ENCODE measurements around the gene LPCAT1. TPM values are rescaled to one million over a fixed set of nuclear protein-coding genes. Genes with fewer than 3 reads are reported as not detected.
"Not testable (repeated sequence)": the region's sequence is repeated elsewhere in the genome, so short reads cannot be mapped to it uniquely, and the experiment has no call there.

Gene LPCAT1
- total RNA-seq, 1 donor from 2014 or later, result 7.1 TPM

DNA sequence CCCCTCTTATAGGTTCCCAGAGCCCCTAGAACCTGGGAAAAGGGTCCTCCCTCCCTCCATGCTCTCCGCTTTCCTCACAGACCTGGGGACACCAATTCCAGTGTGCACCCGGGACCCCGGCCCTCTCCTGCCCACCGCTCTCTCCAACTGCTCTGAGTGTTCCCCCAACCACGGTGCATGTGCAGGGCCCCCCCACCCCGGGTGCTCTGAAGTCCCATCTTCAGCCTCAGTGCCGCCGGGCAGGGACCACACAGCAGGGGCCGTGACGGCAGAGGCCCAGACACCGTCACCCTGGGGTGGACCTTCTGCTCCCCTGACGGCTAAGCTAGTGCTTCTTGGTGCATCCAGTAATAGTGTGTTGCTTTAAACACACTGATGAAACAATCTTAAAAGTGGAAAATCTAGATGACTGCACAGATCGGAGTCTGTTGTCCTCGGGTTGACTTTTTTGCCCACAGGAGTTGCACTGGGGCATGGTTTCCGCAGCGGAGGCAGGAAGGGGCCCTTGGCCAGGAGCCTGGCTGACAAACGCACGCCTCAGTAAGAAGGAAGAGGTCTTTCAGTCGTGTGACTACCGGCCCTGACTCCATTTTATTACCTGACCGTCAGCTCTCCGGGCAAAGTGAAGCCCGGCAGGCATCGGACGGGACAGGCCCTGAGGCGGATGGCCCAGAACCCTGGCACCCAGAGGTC lies 42.3 kb downstream of the LPCAT1 start:
- DNase-seq (ENCODE audit: low read depth), result no peak

DNA sequence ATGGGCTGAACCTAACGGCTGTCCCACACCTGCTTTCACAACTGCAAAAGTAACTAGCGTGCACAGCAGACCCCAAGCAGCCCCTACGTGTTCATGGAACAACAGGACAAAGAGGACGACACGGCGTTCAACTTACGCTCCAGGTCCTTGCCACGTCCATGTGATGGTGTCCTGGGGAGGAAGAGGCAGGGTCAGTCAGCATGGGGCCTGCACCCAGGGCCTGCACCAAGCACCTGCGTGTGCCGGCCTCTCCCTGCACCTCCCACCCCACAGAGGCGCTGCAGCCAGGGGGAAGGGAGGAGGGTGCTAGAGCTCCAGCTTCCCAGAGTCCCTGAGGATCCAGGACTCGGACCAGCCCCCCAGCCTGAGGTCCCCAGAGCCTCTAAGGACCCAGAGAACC lies 43.0 kb downstream of the LPCAT1 start:
- DNase-seq (ENCODE audit: low read depth), result no peak

GRCh38 chr5:1480217-1480616 lies 43.5 kb downstream of the LPCAT1 start:
- no peak for DNase-seq (ENCODE audit: low read depth)

- DNase-seq (ENCODE audit: low read depth), result peak; percentile 6
Measured at GRCh38 chr5:1479581-1480188, 44.1 kb downstream of the LPCAT1 start.

- DNase-seq (ENCODE audit: low read depth), result no peak
Measured at GRCh38 chr5:1479066-1479465, 44.7 kb downstream of the LPCAT1 start.

DNA sequence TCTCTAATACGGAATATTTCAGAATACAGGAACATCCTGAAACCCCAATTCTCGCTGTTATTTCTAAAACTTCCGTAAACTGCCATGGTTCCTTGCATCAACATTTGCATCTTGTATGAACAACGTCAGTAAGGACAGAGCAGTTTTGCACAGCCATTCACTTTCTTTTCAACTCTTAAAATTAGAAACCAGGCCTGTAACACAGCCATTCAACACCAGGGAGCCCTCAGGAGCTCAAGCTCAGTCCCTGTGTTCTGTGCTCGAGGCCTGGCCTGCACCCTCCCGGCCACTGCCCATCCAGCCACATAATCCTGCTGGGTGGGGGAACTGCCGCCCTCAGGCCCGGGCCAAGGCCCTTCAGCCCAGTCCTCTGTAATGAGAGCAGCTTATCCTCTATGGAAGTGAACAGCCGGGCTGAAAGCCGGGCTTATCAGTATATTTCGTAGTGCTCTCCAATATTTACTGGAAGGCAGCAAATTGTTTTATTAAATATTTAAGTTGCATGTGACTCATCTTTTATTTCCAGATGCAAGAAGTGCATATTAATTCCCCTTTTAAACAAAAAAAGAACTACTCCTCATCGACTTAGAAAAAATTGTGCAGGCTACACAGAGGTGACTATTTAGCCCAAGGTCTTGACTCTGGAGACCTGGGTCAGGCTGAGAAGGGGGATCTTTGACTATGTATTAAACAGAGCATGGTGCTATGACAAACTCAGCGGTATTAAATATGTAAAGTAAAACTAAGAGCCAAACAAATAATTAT lies 45.3 kb downstream of the LPCAT1 start:
- DNase-seq (ENCODE audit: low read depth), result no peak

- no peak for DNase-seq (ENCODE audit: low read depth)
Measured at GRCh38 chr5:1477341-1477740, 46.4 kb downstream of the LPCAT1 start.

- DNase-seq (ENCODE audit: low read depth), result no peak
Measured at GRCh38 chr5:1476967-1477310, 46.8 kb downstream of the LPCAT1 start.

DNA sequence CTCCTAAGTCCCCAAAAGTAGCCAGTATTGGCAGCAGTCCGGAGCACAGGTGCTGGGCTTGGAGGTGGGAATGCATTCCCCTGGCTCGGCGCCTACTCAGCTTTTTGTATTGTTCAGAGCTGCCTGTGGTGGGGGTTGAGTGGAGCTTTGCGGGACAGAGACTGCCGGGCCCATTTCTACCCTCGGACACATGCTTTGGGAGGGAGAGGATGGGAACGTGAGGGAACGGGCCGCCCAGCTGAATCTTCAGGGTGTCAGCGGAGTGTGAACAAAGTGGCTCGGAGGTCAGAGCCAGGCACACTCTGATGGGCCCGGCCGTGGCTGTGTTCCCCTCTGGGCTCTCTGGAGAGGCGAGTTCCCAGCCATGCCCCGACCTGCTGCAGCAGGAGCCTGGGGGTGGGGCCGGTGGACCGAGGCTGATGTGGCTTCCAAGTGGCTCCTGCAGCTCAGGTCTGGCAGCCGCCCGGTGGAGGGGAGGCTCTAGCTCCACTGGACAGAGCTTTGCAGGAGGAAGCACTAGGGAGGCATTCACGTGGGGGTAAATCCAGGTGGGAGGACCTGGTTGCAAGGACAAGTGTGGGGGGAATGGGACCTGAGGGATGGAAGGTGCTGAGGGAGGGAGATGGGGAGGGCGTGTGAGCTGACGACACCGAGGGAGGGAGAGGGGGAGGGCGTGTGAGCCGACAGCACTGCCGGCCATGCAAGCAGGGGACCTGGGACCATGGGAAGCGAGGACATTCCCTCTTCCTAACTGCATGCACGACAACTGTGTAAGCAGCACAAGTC lies 47.4 kb downstream of the LPCAT1 start:
- DNase-seq (ENCODE audit: low read depth), result no peak

DNA sequence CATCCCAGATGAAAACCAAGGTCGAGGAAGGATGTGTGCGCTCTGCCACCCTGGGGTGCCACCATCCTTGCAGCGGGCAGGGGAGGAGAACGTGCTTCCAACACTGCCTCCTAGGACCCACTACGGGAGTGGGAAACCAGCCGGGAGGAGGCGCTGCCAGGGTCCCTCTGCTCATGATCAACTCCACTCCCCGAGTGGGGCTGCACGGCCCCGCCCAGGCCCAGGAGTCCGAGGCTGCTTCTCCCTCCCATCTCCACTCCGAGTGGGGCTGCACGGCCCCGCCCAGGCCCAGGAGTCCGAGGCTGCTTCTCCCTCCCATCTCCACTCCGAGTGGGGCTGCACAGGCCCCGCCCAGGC lies 48.2 kb downstream of the LPCAT1 start:
- DNase-seq (ENCODE audit: low read depth), result not testable (repeated sequence)

DNA sequence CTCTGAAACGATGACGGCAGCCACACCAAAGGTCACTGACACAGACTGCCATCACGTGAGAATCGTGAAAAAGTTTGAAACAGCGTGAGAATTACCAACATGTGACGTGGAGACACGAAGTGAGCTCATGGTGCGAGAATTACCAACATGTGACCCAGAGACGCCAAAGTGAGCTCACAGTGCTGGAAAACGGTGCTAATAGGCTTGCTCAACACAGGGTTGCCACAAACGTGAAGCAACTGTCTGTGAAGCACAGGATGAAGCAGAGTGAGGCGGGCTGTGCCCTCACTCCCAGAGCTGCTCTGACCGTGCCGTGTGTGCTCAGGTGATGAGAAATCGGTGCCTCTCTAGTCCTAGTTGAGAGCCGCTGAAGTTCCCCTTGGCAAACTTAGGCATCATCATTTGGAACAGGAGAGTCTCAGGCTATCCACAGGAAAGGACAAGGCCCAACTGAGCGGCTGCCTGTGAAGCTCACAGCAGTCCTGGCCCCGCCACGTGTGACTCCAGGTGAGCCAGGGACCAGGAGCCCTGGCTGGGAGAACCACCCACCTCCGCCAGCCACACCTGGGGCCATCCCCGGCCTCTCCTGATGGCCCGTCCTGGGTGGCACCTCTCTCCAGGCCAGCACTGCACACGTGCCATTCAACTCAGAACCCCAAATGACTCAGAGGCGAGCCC lies 48.8 kb downstream of the LPCAT1 start:
- DNase-seq (ENCODE audit: low read depth), result no peak

DNA sequence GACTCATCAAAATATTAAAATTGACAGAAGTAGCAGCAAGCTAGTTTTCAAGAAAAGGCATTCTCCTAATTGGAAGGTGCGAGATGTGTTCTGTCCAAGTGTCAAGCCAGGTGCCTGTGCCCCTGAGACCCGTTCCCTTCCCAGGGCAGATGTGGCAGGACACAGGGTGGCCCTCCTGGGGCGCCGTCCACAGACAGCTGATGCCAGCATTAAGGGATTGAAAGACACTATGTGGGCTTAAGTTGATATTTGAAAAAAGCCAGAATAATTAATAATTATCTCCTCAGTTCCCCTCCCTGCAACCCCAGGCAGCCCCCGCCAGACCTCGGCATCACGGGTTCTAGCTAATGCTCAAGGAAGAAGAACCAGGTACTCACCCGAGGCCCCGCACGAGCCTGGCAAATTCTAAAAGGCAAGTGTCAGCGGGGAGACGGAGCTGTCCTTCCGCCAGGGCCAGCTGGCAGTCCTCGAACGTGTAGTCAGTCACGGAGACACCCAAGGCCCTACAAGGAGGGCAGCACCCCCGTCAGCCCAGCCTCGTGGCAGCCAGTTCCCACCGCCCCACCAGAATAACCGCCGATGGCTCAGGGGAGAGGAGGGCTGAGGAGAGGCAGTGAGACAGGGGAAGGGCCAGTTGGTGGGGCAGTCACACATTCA lies 49.4 kb downstream of the LPCAT1 start:
- DNase-seq (ENCODE audit: low read depth), result no peak

GRCh38 chr5:1473746-1474145 lies 50.0 kb downstream of the LPCAT1 start:
- no peak for DNase-seq (ENCODE audit: low read depth)

DNA sequence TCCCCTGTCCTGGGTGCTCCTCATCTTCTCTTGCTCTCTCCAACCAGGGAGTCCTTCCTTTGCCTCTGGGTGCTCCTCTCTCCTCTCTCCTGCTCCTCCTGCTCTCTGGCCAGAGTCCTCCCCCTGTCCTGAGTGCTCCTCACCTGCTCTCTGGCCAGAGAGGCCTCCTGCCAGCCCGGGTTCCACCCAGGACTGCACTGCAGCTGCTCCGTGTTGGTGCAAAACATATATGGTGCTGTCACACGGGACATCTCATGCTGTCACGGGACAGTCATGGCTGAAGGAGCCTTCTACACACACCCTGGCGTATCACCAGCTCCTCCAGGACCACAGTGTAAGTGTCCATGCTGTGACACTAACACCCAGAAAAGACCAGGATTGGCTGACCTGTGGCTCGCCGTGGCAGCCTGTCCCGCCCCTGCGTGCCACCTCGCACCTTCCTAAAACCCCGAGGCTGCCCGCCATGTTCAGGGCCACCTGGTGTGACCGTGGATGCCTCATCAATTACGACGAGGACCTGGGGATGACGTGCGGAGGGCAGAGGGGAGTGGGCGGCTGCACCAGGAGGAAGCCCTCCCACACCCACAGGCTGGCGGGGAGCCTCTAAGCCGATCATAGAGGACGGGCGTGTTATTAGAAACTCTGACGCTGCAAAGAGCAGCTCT lies 50.7 kb downstream of the LPCAT1 start:
- no peak for DNase-seq (ENCODE audit: low read depth)

GRCh38 chr5:1471997-1472963 lies 51.5 kb downstream of the LPCAT1 start:
- no peak for DNase-seq (ENCODE audit: low read depth)

DNA sequence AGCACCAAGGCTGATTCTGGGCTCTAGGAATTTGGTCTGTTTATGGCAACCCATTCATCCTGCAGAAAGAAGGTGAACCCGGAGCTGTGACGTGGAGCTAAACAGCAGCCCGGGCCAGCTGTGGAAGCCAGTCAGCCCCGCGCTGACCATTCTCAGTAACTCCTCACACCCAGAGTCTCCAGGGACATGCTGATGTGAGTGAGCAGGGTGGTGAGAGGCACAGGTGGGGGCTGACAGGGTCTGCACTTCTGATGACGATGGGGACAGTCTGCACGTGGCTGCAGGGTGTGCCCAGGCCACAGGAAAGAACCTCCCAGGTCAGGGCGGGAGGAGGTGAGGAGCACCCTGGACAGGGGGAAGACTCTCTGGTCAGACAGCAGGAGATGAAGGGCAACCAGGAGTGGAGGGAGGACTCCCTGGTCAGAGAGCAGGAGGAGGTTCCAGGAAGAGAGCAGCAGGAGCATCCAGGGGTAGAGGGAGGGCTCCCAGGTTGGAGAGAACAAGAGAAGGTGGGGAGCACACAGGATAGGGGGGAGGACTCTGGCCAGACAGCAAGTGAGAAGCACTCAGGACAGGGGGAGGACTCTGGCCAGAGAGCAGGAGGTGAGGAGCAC lies 52.4 kb downstream of the LPCAT1 start:
- no peak for DNase-seq (ENCODE audit: low read depth)

DNA sequence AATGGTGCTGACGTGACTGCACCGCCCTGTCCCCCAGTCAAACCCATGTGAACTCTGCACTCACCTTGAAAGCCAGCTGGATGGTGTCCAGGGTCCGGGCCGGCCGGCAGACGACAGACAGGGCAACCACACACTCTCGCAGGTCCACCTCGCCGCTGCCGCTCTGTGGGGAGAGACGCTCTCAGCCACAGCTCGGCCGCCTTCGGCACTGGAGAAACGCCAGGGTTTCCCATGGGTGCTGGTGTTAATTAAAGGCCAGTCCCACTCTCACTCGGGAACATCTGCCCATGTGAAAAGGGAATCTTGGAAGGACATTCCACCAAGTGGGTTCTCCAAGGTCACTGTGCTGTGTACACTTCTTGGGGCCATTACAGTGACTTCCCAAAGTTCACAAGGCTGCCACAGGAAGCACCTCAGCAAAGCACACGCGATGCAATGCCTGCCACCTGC lies 53.0 kb downstream of the LPCAT1 start:
- DNase-seq (ENCODE audit: low read depth), result no peak

Measured in myocyte (in vitro differentiated cells).